HepG2 (cell line): ENCODE results near the gene PLD1. TPM values are rescaled to one million over a fixed set of nuclear protein-coding genes. Genes with fewer than 3 reads are reported as not detected.

ENCODE experiments used
- ATAC-seq: fragments of 200-7000 bp; cut with Tn5 transposase; 3 replicates; pipeline ENCODE4 v1.9.1; 2020; ENCODE audit warnings: mild to moderate bottlenecking, moderate library complexity
- BruUV-seq: library from RNA; stranded (reverse); fragments of 400-500 nt; replicated peaks from 2 replicates; lab custom pipeline; 2021; lab: Mats Ljungman, UMichigan
- CTCF ChIA-PET: fragments of 300-600 bp; formaldehyde crosslinking; extraction: SDS; loops from one replicate; lab custom pipeline; 2021; ENCODE audit warnings: low total read pairs, inconsistent platforms, low intra/inter-chr PET ratio; lab: Yijun Ruan, JAX
- POLR2A ChIA-PET: fragments of 350-600 bp; sonication (Branson Sonifier 250); formaldehyde crosslinking; loops from one replicate; lab custom pipeline; 2020; ENCODE audit warnings: antibody characterized with exemption, inconsistent platforms; lab: Yijun Ruan, JAX
- DNase-seq: peaks from one replicate; pipeline ENCODE4 v3.0.0-alpha.2; 2015; ENCODE audit warnings: low spot score
- FAIRE-seq: peaks from 3 replicates; lab custom pipeline; 2011; peaks lifted over from hg19 to GRCh38; lab: Jason Lieb, UNC
- H2AFZ ChIP-seq: one replicate; pipeline ENCODE4 v1.6.1; 2011; ENCODE audit warnings: low read length, inconsistent platforms
- H3K27ac ChIP-seq: fragments of 300-600 bp; 3 replicates; pipeline ENCODE4 v1.8.0; 2011; ENCODE audit warnings: mixed run types, mild to moderate bottlenecking, mixed read lengths, low read length, inconsistent platforms; ENCODE audit not compliant: insufficient read depth; ENCODE audit errors: extremely low read length
- H3K27me3 ChIP-seq, 2 experiments: fragments of 200-600 bp in 1 of 2; 2 replicates in 1 of 2; 3 replicates in 1 of 2; pipeline versions ENCODE4 v1.6.0 to v1.8.0; 2011; ENCODE audit warnings: low read length in 2 of 2, mild to moderate bottlenecking in 2 of 2, moderate library complexity in 2 of 2, inconsistent platforms in 1 of 2; ENCODE audit not compliant: insufficient read depth in 2 of 2, control insufficient read depth in 1 of 2
- H3K36me3 ChIP-seq, 2 experiments: fragments of 200-600 bp in 1 of 2; replicated peaks in 1 of 2; 2 replicates in 1 of 2; 3 replicates in 1 of 2; pipeline versions ENCODE4 v1.5.1 to v1.8.0; 2011; ENCODE audit warnings: low read length in 2 of 2, inconsistent platforms in 1 of 2; ENCODE audit not compliant: insufficient read depth in 2 of 2, control insufficient read depth in 1 of 2
- H3K4me1 ChIP-seq: 2 replicates; pipeline ENCODE4 v1.5.1; 2012; ENCODE audit warnings: low read length, inconsistent platforms; ENCODE audit not compliant: insufficient read depth
- H3K4me2 ChIP-seq: 2 replicates; pipeline ENCODE4 v1.6.0; 2011; ENCODE audit warnings: low read depth, low read length, inconsistent platforms
- H3K4me3 ChIP-seq, 3 experiments: fragments of 200-600 bp in 1 of 3; sonication (generic), shearing (Covaris generic) in 1 of 3; replicated peaks in 1 of 3; 2 replicates each; pipeline ENCODE4 v1.5.1; 2011 to 2016; ENCODE audit warnings: low read length in 3 of 3, inconsistent platforms in 2 of 3, low read depth in 2 of 3, mild to moderate bottlenecking in 2 of 3, control low read depth in 1 of 3, mixed read lengths in 1 of 3; ENCODE audit not compliant: insufficient read depth in 1 of 3
- H3K79me2 ChIP-seq: one replicate; pipeline ENCODE4 v1.6.1; 2011; ENCODE audit warnings: low read length, inconsistent platforms; ENCODE audit not compliant: insufficient read depth
- H3K9ac ChIP-seq: 2 replicates; pipeline ENCODE4 v1.6.0; 2011; ENCODE audit warnings: mild to moderate bottlenecking, low read depth, low read length, inconsistent platforms; ENCODE audit not compliant: insufficient read depth
- H3K9me3 ChIP-seq: 2 replicates; pipeline ENCODE4 v1.5.1; 2012; ENCODE audit warnings: mild to moderate bottlenecking, low read length
- H4K20me1 ChIP-seq: 2 replicates; pipeline ENCODE4 v1.6.0; 2011; ENCODE audit warnings: inconsistent platforms, mild to moderate bottlenecking, low read length, moderate library complexity; ENCODE audit not compliant: insufficient read depth
- ATF1 ChIP-seq: IDR thresholded peaks from 2 replicates; pipeline ENCODE4 v1.6.1; 2016; ENCODE audit warnings: mild to moderate bottlenecking, control low read depth
- CEBPG ChIP-seq: IDR thresholded peaks from 2 replicates; pipeline ENCODE4 v1.6.1; 2016
- ELF4 ChIP-seq: sonication (generic); formaldehyde crosslinking; IDR thresholded peaks from 2 replicates; pipeline ENCODE4 v1.5.0; 2020; ENCODE audit warnings: missing genetic modification reagents, mild to moderate bottlenecking, moderate library complexity, borderline replicate concordance
- KLF15 ChIP-seq: sonication (generic); formaldehyde crosslinking; IDR thresholded peaks from 2 replicates; pipeline ENCODE4 v1.8.1; 2023; ENCODE audit warnings: borderline replicate concordance, mild to moderate bottlenecking, inconsistent platforms, missing genetic modification reagents, mixed read lengths
- PHB2 ChIP-seq: fragments of 450-650 bp; IDR thresholded peaks from 2 replicates; pipeline ENCODE4 v1.6.1; 2018; ENCODE audit not compliant: partially characterized antibody
- REXO4 ChIP-seq: sonication (generic); formaldehyde crosslinking; IDR thresholded peaks from 2 replicates; pipeline ENCODE4 v1.8.0; 2022; ENCODE audit warnings: missing genetic modification reagents, mild to moderate bottlenecking, borderline replicate concordance
- TAF1 ChIP-seq: sonication (generic); formaldehyde crosslinking; IDR thresholded peaks from 2 replicates; pipeline ENCODE4 v1.4.0; 2020; ENCODE audit warnings: missing genetic modification reagents
- ZBTB7A ChIP-seq: sonication (generic); formaldehyde crosslinking; IDR thresholded peaks from 2 replicates; pipeline ENCODE4 v1.8.0; 2022; ENCODE audit warnings: mild to moderate bottlenecking, missing genetic modification reagents
- ZFYVE20 ChIP-seq: sonication (generic); formaldehyde crosslinking; IDR thresholded peaks from 2 replicates; pipeline ENCODE4 v1.8.0; 2023; ENCODE audit warnings: low read depth, mild to moderate bottlenecking, moderate library complexity, missing genetic modification reagents, borderline replicate concordance
- WGBS: methylation state at CpG from one replicate; pipeline ENCODE4 v1.1.6; 2017; ENCODE audit warnings: low lambda C conversion rate; 5-methylcytosine and 5-hydroxymethylcytosine counted together
- in situ Hi-C: cut with HindIII; loops from 2 replicates; pipeline ENCODE4 v1.10.0; 2017; ENCODE audit warnings: low pct_unique_long_range_greater_than_20kb; ENCODE audit not compliant: extremely low pct_ligation_motif_present
- intact Hi-C: fragments of 100-400 bp; cut with micrococcal nuclease; formaldehyde crosslinking; loops from one replicate; pipeline ENCODE4 v1.10.0; 2022; ENCODE audit not compliant: unreplicated experiment
- polyA plus RNA-seq, 8 experiments: library from polyadenylated mRNA; depleted of rRNA in 3 of 8; stranded (reverse) in 7 of 8; unstranded in 1 of 8; fragments of >200 nt; fragmentation: Illumina TruSeq in 4 of 8; extraction: Trizol in 4 of 8; gene quantifications; 2 replicates each; pipeline versions ENCODE4 v1.2.1 to v1.2.3, GENCODE V29; 2011 to 2016; ENCODE audit warnings: low read depth in 4 of 8, missing spikeins in 1 of 8, mixed read lengths in 1 of 8; ENCODE audit not compliant: insufficient read depth in 1 of 8
- total RNA-seq, 5 experiments: library from RNA; depleted of rRNA; stranded (reverse); fragments of >200 nt; fragmentation: Illumina TruSeq; extraction: Trizol; gene quantifications; 2 replicates each; pipeline ENCODE4 v1.2.3, GENCODE V29; 2016; ENCODE audit warnings: low read depth in 1 of 5
- TF ChIP-seq, protein P1 (sequence below): sonication (generic); formaldehyde crosslinking; IDR thresholded peaks from 2 replicates; pipeline ENCODE4 v1.5.1; 2020; ENCODE audit warnings: mild to moderate bottlenecking, missing genetic modification reagents, borderline replicate concordance
- TF ChIP-seq, protein P2 (sequence below): sonication (generic); formaldehyde crosslinking; IDR thresholded peaks from 2 replicates; pipeline ENCODE4 v1.5.0; 2020; ENCODE audit warnings: mild to moderate bottlenecking, missing genetic modification reagents, borderline replicate concordance

PLD1 gene
- total and polyA plus RNA-seq, 2 of the 13 experiments (the other 11 are each of a cell fraction or from before 2014, with no cell fraction given): 27.1 to 59.4 TPM

DNA sequence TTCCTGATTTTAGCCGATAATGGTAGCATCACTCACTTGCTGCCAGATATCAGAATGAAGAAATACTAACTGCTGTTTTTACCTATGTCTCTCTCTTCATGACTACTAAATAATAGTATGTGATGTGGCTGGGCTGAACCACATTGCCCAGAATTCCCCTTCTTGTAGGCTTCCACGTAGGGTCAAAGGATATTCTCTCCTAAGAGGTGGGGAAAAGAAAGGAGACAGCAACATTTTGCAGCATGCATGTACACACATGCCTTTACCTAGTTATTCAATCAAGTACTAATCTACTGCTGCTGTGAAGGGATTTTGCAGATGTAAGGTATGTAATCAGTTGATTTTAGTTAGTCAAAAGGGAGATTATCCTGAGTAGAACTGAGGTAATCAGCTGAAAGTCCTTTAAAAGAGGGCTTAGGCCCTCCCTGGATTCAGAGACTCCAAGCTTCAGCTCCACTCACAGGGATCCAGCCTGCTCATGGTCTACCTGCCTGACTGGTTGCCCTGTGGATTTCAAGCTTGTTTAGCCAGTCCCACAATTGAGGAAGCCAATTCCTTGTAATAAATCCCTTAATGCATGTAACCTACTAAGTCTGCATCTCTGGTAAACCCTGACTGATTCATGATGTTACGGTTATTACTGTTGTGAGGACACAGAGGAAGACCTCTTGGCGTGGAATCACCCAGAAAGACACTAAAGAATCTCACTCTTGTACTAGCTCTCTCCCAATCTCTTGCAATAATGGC, 20.4 kb downstream of the PLD1 start:
- ChIA-PET POLR2A (interaction anchor here (2.9 kb wide), 1 partner anchor 20 kb away, joined by 11 read pairs; the partner anchor contains the start of gene PLD1), CTCF (no interaction called here)
- Histone ChIP-seq H2AFZ (no peak overlapping the region), H3K4me1 (peaks cover 83% of the 10 kb centered on the region), H3K36me3 (peaks cover 5 to 27% of the 10 kb centered on the region in 2 experiments), H3K4me2 (no peak overlapping the region), H3K79me2 (peaks cover 90% of the 10 kb centered on the region), H3K9ac (no peak overlapping the region), H3K27ac (peak overlapping the region; percentile 4), H3K4me3 (no peak overlapping the region), H3K9me3 (no peaks in the 10 kb centered on the region), H4K20me1 (peaks cover 32% of the 10 kb centered on the region), H3K27me3 (no peaks in the 10 kb centered on the region)
- in situ Hi-C loops: no loop called here
- intact Hi-C loops: no loop called here
- DNase-seq (no peak), FAIRE-seq (no peak), ATAC-seq (peak; percentile 17; the same call in 1 of the 3 replicates)
- BruUV-seq: no TSS peak
- TF ChIP-seq, protein P1, sequence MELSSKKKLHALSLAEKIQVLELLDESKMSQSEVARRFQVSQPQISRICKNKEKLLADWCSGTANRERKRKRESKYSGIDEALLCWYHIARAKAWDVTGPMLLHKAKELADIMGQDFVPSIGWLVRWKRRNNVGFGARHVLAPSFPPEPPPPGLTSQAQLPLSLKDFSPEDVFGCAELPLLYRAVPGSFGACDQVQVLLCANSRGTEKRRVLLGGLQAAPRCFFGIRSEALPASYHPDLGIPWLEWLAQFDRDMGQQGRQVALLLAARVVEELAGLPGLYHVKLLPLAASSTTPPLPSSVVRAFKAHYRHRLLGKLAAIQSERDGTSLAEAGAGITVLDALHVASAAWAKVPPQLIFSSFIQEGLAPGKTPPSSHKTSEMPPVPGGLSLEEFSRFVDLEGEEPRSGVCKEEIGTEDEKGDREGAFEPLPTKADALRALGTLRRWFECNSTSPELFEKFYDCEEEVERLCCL (CRISPR knock-in tag): no peak
- no peak for TF ChIP-seq CEBPG (CRISPR knock-in tag)
- TF ChIP-seq TAF1 (CRISPR knock-in tag): no peak
- TF ChIP-seq PHB2: no peak
- no peak for TF ChIP-seq REXO4 (CRISPR knock-in tag)
- no peak for TF ChIP-seq ZBTB7A (CRISPR knock-in tag)
- TF ChIP-seq KLF15 (CRISPR knock-in tag): no peak
- no peak for TF ChIP-seq ELF4
- no peak for TF ChIP-seq ATF1 (CRISPR knock-in tag)
- TF ChIP-seq ZFYVE20 (CRISPR knock-in tag): no peak
- TF ChIP-seq, protein P2, sequence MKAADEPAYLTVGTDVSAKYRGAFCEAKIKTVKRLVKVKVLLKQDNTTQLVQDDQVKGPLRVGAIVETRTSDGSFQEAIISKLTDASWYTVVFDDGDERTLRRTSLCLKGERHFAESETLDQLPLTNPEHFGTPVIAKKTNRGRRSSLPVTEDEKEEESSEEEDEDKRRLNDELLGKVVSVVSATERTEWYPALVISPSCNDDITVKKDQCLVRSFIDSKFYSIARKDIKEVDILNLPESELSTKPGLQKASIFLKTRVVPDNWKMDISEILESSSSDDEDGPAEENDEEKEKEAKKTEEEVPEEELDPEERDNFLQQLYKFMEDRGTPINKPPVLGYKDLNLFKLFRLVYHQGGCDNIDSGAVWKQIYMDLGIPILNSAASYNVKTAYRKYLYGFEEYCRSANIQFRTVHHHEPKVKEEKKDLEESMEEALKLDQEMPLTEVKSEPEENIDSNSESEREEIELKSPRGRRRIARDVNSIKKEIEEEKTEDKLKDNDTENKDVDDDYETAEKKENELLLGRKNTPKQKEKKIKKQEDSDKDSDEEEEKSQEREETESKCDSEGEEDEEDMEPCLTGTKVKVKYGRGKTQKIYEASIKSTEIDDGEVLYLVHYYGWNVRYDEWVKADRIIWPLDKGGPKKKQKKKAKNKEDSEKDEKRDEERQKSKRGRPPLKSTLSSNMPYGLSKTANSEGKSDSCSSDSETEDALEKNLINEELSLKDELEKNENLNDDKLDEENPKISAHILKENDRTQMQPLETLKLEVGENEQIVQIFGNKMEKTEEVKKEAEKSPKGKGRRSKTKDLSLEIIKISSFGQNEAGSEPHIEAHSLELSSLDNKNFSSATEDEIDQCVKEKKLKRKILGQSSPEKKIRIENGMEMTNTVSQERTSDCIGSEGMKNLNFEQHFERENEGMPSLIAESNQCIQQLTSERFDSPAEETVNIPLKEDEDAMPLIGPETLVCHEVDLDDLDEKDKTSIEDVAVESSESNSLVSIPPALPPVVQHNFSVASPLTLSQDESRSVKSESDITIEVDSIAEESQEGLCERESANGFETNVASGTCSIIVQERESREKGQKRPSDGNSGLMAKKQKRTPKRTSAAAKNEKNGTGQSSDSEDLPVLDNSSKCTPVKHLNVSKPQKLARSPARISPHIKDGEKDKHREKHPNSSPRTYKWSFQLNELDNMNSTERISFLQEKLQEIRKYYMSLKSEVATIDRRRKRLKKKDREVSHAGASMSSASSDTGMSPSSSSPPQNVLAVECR (CRISPR knock-in tag): no peak
- 76% methylated on average over 4 of the region's 4 CpGs for WGBS
